HepG2 (cell line): ENCODE measurements around the gene CEP43. TPM values are rescaled to one million over a fixed set of nuclear protein-coding genes. Genes with fewer than 3 reads are reported as not detected.

ENCODE experiments used
- ATF7 ChIP-seq, 2 experiments: fragments of 450-650 bp in 1 of 2; sonication (generic) in 1 of 2; formaldehyde crosslinking in 1 of 2; IDR thresholded peaks; 2 replicates each; pipeline versions ENCODE4 v1.4.0 to v1.6.1; 2016 to 2020; ENCODE audit warnings: antibody characterized with exemption in 1 of 2, mild to moderate bottlenecking in 1 of 2, missing genetic modification reagents in 1 of 2
- FIP1L1 ChIP-seq: fragments of 200-400 bp; formaldehyde crosslinking; IDR thresholded peaks from 2 replicates; pipeline ENCODE4 v1.6.1; 2018; ENCODE audit warnings: low read depth, mild to moderate bottlenecking, low read length, moderate library complexity, borderline replicate concordance; ENCODE audit not compliant: insufficient read depth
- FOXA1 ChIP-seq, 2 experiments: fragments of 450-650 bp in 1 of 2; sonication (generic) in 1 of 2; formaldehyde crosslinking in 1 of 2; IDR thresholded peaks; 2 replicates each; pipeline versions ENCODE4 v1.4.0 to v1.6.1; 2016 to 2020; ENCODE audit warnings: missing genetic modification reagents in 1 of 2
- FOXA3 ChIP-seq: IDR thresholded peaks from 2 replicates; pipeline ENCODE4 v1.6.1; 2016; ENCODE audit warnings: missing genetic modification reagents, missing compliant biosample characterization
- HNRNPK ChIP-seq: fragments of 200-400 bp; formaldehyde crosslinking; IDR thresholded peaks from 2 replicates; pipeline ENCODE4 v1.6.1; 2018; ENCODE audit warnings: low read length, low read depth, moderate library complexity, mild to moderate bottlenecking; ENCODE audit not compliant: poor library complexity, severe bottlenecking
- IKZF1 ChIP-seq: fragments of 450-650 bp; IDR thresholded peaks from 2 replicates; pipeline ENCODE4 v1.7.1; 2016
- KDM4B ChIP-seq: sonication (generic); formaldehyde crosslinking; IDR thresholded peaks from 2 replicates; pipeline ENCODE4 v1.4.0; 2020; ENCODE audit warnings: missing genetic modification reagents
- LCORL ChIP-seq, 2 experiments: fragments of 450-650 bp in 1 of 2; sonication (generic) in 1 of 2; formaldehyde crosslinking in 1 of 2; IDR thresholded peaks; 2 replicates each; pipeline versions ENCODE4 v1.5.0 to v1.6.1; 2017 to 2020; ENCODE audit warnings: antibody characterized with exemption in 1 of 2, missing genetic modification reagents in 1 of 2
- MBD4 ChIP-seq: IDR thresholded peaks from 2 replicates; pipeline ENCODE4 v1.6.1; 2012; ENCODE audit warnings: low read length, inconsistent platforms, borderline replicate concordance
- MED13 ChIP-seq: sonication (generic); formaldehyde crosslinking; IDR thresholded peaks from 2 replicates; pipeline ENCODE4 v1.5.0; 2020; ENCODE audit warnings: missing genetic modification reagents
- MXD4 ChIP-seq: IDR thresholded peaks from 2 replicates; pipeline ENCODE4 v1.6.1; 2016; ENCODE audit warnings: mild to moderate bottlenecking, missing biosample characterization, missing genetic modification reagents
- PHF8 ChIP-seq: sonication (generic); formaldehyde crosslinking; IDR thresholded peaks from 2 replicates; pipeline ENCODE4 v1.5.0; 2020; ENCODE audit warnings: missing genetic modification reagents
- SMARCE1 ChIP-seq: fragments of 450-650 bp; IDR thresholded peaks from 2 replicates; pipeline ENCODE4 v1.6.1; 2017; ENCODE audit warnings: borderline replicate concordance
- SOX13 ChIP-seq, 3 experiments: fragments of 450-650 bp in 1 of 3; sonication (generic) in 1 of 3; formaldehyde crosslinking in 1 of 3; IDR thresholded peaks in 2 of 3; conservative IDR thresholded peaks in 1 of 3; 2 replicates each; pipeline versions ENCODE4 v1.5.0 to v1.6.1; 2016 to 2020; ENCODE audit warnings: antibody characterized with exemption in 1 of 3, mild to moderate bottlenecking in 1 of 3, missing compliant biosample characterization in 1 of 3, missing genetic modification reagents in 1 of 3, moderate library complexity in 1 of 3
- SPEN ChIP-seq: sonication (generic); formaldehyde crosslinking; IDR thresholded peaks from 2 replicates; pipeline ENCODE4 v1.5.1; 2020; ENCODE audit warnings: low read depth, mild to moderate bottlenecking, missing genetic modification reagents
- TEF ChIP-seq: sonication (generic); formaldehyde crosslinking; IDR thresholded peaks from 2 replicates; pipeline ENCODE4 v1.5.0; 2020; ENCODE audit warnings: missing genetic modification reagents
- THRA ChIP-seq: sonication (generic); formaldehyde crosslinking; IDR thresholded peaks from 2 replicates; pipeline ENCODE4 v1.4.0; 2020; ENCODE audit warnings: missing genetic modification reagents, borderline replicate concordance
- ZBTB49 ChIP-seq: sonication (generic); formaldehyde crosslinking; IDR thresholded peaks from 2 replicates; pipeline ENCODE4 v1.4.0; 2020; ENCODE audit warnings: missing genetic modification reagents, borderline replicate concordance
- ZBTB7B ChIP-seq: sonication (generic); formaldehyde crosslinking; IDR thresholded peaks from 2 replicates; pipeline ENCODE4 v1.4.0; 2020; ENCODE audit warnings: missing genetic modification reagents
- ZFY ChIP-seq: sonication (generic); formaldehyde crosslinking; IDR thresholded peaks from 2 replicates; pipeline ENCODE4 v1.4.0; 2020; ENCODE audit warnings: missing genetic modification reagents
- ZNF343 ChIP-seq: sonication (generic); formaldehyde crosslinking; IDR thresholded peaks from 2 replicates; pipeline ENCODE4 v1.4.0; 2020; ENCODE audit warnings: mild to moderate bottlenecking, missing genetic modification reagents
- ZNF543 ChIP-seq: sonication (generic); formaldehyde crosslinking; IDR thresholded peaks from 2 replicates; pipeline ENCODE4 v1.4.0; 2020; ENCODE audit warnings: mild to moderate bottlenecking, missing genetic modification reagents
- ZNF550 ChIP-seq: sonication (generic); formaldehyde crosslinking; IDR thresholded peaks from 2 replicates; pipeline ENCODE4 v1.4.0; 2020; ENCODE audit warnings: mild to moderate bottlenecking, missing genetic modification reagents, borderline replicate concordance
- ZNF672 ChIP-seq: sonication (generic); formaldehyde crosslinking; IDR thresholded peaks from 2 replicates; pipeline ENCODE4 v1.8.1; 2022; ENCODE audit warnings: missing genetic modification reagents
- ZNF891 ChIP-seq: sonication (generic); formaldehyde crosslinking; IDR thresholded peaks from 2 replicates; pipeline ENCODE4 v1.5.0; 2020; ENCODE audit warnings: mild to moderate bottlenecking, missing genetic modification reagents
- polyA plus RNA-seq, 8 experiments: library from polyadenylated mRNA; depleted of rRNA in 3 of 8; stranded (reverse) in 7 of 8; unstranded in 1 of 8; fragments of >200 nt; fragmentation: Illumina TruSeq in 4 of 8; extraction: Trizol in 4 of 8; gene quantifications; 2 replicates each; pipeline versions ENCODE4 v1.2.1 to v1.2.3, GENCODE V29; 2011 to 2016; ENCODE audit warnings: low read depth in 4 of 8, missing spikeins in 1 of 8, mixed read lengths in 1 of 8; ENCODE audit not compliant: insufficient read depth in 1 of 8
- total RNA-seq, 5 experiments: library from RNA; depleted of rRNA; stranded (reverse); fragments of >200 nt; fragmentation: Illumina TruSeq; extraction: Trizol; gene quantifications; 2 replicates each; pipeline ENCODE4 v1.2.3, GENCODE V29; 2016; ENCODE audit warnings: low read depth in 1 of 5

Gene CEP43
- total and polyA plus RNA-seq, 2 of the 13 experiments (the other 11 are each of a cell fraction or from before 2014, with no cell fraction given), result 29.3 to 73.9 TPM

- TF ChIP-seq TEF (CRISPR knock-in tag), result no peak
- TF ChIP-seq PHF8 (CRISPR knock-in tag), result peak; percentile 63; the same call in 1 of the 2 replicates
- TF ChIP-seq MBD4, result no peak; the same call in 1 of the 2 replicates
- TF ChIP-seq ZFY (CRISPR knock-in tag), result peak; percentile 8
- TF ChIP-seq SOX13 (IDR thresholded peaks at IDR 0.05), result no peak; the same call in none of the 2 replicates
- peak in 1 of 2 experiments; percentile 64; a peak in 1 of 4 replicates for TF ChIP-seq SOX13 (CRISPR knock-in tag; conservative IDR thresholded peaks at IDR 0.05 in 1 of 2, IDR thresholded peaks at IDR 0.05 in 1 of 2)
- no peak for TF ChIP-seq ZNF891 (CRISPR knock-in tag)
- no peak; the same call in 1 of the 2 replicates for TF ChIP-seq MXD4 (CRISPR knock-in tag)
- no peak; the same call in none of the 2 replicates for TF ChIP-seq SPEN (CRISPR knock-in tag)
- 0 out of 2 replicates have a peak, but pooled peaks have one; percentile 81 for TF ChIP-seq ZNF672 (CRISPR knock-in tag)
- no peak for TF ChIP-seq LCORL (IDR thresholded peaks at IDR 0.05)
- peak; percentile 20 for TF ChIP-seq LCORL (CRISPR knock-in tag; IDR thresholded peaks at IDR 0.05)
- TF ChIP-seq FIP1L1, result 0 out of 2 replicates have a peak, but pooled peaks have one; percentile 71
- TF ChIP-seq ZNF550 (CRISPR knock-in tag), result no peak
- no peak for TF ChIP-seq SMARCE1
- TF ChIP-seq ATF7 (IDR thresholded peaks at IDR 0.05), result no peak
- TF ChIP-seq ATF7 (CRISPR knock-in tag; IDR thresholded peaks at IDR 0.05), result peak; percentile 83; the same call in 1 of the 2 replicates
- no peak for TF ChIP-seq FOXA1 (IDR thresholded peaks at IDR 0.05)
- TF ChIP-seq FOXA1 (CRISPR knock-in tag; IDR thresholded peaks at IDR 0.05), result no peak
- TF ChIP-seq ZNF343 (CRISPR knock-in tag), result peak; percentile 78
- peak; percentile 65; the same call in 1 of the 2 replicates for TF ChIP-seq FOXA3
- TF ChIP-seq THRA (CRISPR knock-in tag), result peak; percentile 69; the same call in 1 of the 2 replicates
- no peak for TF ChIP-seq MED13 (CRISPR knock-in tag)
- TF ChIP-seq ZBTB49 (CRISPR knock-in tag), result no peak
- TF ChIP-seq IKZF1, result no peak
- TF ChIP-seq ZBTB7B (CRISPR knock-in tag), result peak; percentile 92
- no peak for TF ChIP-seq KDM4B (CRISPR knock-in tag)
- TF ChIP-seq HNRNPK, result peak; percentile 15
- peak; percentile 88; the same call in 1 of the 2 replicates for TF ChIP-seq ZNF543 (CRISPR knock-in tag)
Measured at GRCh38 chr6:166957087-166957804, 42.0 kb upstream of the CEP43 start (continued).
